ENCODE results near the gene LCN9.

Gene LCN9

DNA sequence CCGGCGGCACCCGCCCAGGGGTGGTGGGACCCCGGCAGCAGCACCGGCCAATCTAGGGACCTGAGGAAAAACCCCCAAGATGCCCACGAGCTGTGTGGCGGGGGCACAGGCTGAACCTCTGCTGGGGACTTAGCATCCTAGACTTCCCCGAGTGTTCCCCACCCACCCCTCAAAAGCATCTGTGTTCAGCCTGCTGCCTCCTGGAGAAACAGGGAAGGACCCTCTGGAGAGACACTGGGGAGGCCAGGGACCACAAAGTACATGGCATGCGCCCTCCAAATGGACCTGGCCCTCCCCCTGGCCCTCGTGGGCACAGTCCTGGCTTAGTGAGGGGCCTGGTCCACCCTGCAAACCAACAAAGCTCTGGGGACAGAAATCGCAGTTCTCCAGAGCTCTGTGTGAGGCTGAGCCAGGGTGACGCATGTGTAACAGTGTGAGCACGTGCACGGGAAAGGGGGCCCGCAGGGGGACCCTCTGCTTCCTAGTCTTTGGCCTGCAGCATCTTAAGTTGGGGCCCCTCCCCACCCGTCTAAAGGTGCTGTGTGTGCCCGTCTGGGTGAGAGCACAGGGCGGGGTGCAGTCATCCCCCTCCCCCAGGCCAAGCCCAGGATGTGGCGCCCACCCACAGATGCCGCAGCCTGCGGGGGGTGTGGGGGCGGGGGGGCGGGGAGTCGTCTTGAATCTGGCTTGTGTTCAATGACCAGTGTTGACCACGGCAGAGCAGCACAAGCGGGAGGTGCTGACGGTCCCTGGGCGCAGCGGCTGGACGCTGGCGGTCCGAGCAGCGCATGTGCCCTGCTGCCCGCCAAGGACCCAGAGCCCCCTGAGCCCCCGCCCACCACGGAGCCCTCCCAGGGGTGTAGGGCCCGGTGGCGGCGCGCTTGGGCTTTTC, 38.2 kb downstream of the LCN9 start:
- DNase-seq: no peak

DNA sequence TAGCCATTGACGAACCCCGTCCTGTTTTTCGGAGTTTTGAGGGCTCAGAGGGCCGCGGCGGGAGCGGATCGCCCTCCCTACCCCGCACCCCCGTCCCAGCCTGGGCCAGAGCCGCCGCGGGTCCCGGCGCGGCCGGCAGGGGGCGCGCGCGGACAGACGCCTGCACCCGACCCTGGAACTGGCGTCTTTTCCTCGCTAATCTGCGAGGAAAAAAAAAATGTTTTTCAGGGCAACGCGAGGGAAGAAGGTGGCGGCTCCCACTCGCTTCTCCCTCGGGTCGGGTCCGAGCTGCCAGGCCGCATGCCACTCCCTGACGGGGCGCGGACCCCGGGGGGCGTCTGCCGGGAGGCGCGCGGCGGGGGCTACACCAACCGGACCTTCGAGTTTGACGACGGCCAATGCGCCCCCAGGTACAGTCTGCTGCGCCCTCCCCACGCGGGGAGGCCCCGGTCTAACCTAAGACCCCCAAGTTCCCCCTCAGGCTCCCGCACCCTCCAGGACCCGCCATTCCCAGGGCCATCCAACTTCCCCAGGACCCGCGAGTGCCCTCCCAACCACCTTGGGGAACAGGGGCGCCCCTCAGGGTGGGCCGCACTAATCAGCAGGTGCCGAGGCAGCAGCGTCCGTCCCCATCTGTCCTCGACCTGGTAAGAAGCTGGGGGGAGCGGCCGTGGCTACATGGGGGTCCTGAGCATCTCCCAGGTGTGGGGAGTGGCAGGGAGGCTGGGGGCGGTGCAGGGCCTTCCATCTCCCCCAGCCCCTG, 39.0 kb downstream of the LCN9 start, which contains the start of gene KCNT1:
KCNT1 (plus strand) TSS at position 227 of the 763 bp plus-strand sequence; CDS start at position 301, 74 bp downstream.
- peak; percentile 31 for DNase-seq

DNA sequence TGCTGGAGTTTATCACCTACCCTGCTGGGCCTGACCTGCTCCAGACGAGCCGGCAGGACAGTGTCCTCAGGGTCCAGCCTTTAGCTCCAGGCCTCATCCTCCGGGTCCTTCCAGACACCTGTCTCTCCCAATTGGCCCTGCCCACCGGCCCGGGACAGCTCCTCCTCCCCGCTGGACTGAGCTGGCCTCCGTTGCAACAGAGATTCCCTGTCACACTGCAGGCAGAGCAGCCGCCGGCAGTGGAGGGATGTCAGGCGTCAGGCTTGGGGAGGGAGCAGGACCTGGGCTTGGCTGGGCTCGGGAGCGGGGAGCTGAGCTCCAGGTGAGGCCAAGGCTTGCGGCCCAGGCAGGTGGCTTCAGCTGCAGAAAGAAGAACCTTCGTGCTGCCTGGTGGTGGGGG, 40.6 kb downstream of the LCN9 start:
- DNase-seq: no peak

DNA sequence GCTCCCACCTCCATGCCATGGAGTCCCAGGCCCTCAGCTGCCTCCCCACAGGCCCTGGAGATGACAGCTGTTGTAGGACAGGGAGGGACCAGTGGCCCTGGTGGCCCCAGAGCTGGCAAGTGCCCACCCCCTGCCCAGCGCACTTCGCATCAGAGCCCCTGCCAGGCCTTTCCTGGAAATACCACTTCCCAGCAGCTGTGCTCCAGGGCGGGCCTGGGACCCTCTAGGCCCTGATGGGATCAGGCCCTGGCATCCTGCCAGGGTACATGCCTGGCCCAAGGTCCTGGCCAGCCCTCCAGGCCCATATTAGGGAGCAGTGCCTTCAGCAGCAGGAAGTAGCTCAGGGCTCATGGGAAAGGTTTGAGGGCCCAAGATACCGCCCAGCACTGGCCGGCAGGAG, 41.4 kb downstream of the LCN9 start:
- no peak for DNase-seq

DNA sequence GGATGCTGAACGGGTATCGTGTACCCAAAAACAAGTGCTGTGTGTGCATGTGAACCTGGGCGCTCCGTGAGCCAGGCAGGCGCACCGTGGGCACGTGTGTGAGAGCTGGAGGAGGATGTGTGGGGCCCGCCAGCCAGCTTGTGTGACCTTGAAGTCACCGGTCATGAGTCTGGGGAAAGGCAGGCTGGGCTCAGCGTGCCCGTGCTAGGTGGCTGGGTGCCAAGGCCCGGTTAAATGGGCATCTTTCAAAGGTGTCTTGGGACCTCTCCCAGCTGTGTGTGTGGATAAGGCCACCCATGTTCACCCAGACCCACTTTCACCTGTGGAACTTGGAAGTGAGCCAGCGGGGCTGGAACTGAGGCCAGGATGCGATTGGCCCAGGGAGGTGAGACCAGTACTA, 42.3 kb downstream of the LCN9 start:
- no peak for DNase-seq

DNA sequence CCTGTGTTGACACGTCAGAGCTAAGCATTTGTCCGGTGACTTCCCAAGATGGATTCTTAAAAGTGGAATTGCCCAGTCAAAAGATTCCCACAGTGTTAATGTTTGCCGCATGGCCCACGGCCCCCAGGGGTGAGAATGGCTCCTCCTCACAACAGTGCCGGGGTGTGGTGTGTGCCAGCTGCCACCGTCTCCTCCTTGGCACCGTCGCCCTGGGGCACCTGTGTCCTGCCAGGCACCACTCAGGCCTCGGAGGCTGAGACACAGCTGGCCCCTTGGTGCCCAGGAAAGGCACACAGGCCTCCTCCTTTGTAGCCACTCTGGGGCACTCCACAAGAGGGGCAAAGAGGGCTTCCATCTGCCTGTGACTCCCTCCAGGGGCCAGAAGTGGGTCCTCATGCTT, 43.2 kb downstream of the LCN9 start:
- no peak for DNase-seq

DNA sequence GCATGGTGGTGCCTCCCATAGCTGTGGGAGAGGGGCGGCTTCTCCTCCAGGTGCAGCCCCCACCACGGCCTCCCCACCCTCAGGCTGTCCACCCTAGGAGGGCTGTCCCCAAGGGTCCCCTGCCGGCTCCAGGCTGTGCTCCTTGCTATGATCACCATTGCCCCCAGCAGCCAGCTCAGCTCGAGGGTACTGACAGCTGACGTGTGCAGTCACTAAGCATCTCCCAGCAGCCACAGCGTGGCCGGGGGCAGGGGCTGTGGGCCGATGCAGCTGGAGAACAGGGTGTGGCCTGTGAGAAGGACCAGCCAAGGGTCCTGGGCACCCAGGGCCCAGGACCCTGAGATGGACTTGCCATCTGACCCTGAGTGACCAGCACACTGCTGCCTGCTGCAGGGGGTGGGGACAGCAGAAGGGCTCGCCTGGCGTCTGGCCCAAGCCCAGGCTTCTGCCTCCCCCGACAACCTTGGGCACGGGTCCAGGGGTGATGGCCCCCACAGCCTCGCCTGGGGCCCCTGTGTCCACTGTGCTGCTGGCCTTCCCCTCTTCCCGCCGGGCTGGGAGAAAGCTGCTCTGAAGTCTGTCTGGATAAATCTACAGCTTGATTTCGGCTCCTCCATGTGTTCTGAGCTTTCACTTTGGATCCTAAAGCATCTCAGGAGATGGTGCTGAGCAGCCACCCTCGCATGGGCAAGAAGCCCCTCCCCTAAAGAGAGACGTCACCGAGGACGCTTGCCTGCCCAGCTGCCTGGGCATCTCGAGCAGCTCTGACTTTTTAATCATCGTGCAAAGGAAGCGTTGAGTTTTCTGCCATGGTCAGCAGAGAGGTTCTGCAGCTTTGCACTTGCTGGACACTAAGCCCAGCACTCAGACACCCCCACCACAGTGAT, 44.4 kb downstream of the LCN9 start:
- no peak for DNase-seq

DNA sequence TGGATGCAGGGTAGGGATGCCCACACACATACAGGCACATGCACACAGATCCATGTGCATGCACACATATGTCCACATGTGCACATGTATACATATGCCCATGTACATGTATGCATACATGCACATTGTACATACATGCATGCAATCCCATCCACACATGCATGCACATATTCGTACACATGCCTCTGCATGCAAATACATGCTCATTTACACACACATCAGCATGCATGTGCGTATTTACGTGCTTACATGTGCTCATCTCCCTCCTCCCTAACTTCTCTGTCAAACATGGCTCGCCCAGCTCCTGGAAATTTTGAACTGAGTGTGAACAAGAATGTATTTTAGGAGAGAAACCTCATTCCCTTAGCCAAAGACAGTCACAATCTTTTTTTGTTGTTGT, 45.1 kb downstream of the LCN9 start:
- DNase-seq: no peak

DNA sequence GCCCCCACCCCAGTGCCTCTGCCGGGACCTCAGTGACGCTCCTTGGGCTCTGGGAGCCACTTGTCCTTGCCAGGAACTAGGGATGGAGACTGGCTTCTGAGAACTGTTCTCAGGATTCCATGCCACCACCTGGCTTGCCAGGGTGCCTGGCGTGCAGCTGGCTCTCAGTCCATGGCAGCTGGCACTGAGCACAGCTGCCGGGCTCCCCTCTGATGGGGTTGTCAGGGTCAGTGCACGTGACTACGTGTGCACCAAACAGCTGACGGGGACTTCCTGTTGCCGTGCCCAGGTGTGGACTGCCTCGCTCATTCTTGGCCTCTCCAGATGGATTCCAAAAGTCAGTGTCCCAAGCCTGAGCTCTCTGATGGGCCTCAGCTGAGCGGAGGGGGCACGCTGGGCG, 48.3 kb downstream of the LCN9 start:
- DNase-seq: no peak

DNA sequence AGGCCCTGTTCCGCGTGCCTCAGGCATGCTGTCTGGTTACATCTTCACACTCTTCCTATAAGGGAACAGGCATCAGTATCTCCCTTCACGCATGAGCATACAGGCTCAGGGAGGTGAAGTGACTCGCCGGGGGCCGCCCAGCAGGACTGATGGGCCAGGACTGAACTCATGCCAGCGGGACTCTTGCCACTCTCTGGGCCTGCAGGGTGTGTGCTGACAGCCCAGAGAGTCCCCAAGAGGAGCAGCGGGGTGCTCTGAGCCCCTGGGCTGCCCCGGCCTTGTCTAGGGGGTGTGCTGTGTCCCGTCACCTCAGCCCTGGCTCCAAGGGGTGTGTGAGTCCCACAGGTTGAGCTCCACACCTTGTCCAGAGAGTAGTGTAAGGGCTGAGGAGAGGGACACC, 48.8 kb downstream of the LCN9 start:
- no peak for DNase-seq

DNA sequence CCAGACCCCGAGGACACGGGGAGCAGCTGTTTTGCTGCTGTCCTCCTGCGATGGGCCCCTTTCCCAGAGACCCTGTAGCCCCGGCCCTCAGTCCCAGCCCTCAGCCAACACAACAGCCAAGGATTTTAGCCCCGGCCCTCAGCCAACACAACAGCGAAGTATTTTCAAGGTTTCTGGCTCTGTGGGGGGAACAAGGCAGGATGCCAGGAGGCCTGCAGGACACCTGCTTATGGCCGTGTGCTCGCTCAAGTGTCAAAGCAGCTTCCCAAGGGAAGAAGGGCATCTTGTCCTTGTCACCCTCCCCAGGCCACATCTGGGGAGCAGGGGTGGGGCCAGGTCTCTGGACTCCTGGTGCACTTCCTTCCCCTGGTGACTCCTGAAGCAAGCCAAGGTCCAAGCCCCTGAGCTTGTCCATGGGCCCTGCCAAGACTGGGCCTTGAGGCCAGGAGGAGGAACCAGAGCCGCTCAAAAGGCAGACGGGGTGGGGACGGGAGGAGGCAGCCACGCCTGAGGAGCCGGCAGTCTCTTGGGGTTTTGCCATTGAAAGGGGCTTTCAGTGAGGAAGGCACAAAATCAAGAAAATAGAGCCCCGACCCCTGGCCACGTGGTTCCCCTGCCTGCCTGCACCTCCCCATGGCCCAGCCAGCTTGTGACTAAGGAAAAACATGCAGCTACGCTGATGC, 49.6 kb downstream of the LCN9 start:
- DNase-seq: no peak

DNA sequence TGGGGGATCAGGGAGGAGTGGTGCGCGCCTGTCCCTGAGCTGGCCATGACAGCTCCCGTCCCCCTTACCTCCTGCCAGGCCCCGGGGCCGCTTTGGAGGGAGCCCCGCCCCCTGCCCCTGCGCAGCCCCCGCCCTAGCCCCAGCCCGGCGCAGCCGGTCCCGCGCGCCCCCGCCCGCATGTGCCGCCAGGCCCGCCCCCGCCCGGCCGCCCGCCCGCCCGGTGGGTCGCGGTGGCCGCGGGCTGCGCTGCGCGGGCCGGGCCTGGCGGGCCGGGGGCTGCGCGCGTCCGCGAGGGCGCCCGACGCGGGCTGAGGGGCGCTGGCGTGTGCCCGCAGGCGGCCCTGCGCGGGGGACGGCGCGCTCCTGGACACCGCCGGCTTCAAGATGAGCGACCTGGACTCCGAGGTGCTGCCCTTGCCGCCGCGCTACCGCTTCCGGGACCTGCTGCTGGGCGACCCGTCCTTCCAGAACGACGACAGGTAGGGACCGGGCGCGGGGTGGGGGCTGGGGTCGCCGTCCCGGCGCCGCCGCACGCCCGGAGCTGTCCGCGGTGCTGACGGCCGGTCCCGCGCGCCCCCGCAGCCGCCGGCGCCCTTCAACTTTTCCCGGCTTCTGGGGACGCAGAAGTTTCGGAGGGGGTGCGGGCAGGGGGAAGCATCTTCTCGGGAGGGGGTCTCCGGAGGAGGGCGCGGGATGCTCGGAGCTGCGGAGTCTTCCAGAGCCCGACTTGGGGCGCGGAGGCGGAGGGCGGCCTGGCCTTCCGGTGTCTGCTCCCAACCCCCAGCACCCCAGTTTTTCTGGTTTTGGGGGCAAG, 51.3 kb downstream of the LCN9 start:
- DNase-seq: no peak

DNA sequence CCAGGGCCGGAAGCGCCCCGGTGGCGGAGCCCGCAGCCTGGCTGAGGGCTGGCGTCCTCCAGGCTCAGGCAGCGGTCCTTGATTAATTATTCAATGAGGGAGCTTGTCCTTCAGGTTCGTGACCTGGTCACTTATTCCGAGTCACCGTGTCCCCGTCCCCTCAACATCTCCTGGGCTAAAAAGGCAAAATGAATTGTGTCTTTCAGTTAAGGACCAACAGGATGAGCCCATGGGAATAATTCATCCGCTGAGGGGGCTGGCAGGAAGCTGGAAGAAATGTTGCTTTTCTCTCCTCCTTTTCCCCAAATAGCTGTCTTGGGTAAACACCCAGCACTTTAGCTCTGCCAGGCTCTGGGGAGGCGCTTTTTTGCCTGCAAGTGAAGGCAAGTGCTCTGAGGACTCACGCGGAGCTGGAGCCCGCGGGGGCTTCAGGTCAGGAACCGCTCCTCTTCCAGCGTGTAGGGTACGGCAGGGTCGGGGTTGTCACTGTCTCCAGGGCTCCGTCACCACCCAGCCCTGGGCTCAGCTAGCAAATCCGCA, 52.0 kb downstream of the LCN9 start:
- DNase-seq: no peak

DNA sequence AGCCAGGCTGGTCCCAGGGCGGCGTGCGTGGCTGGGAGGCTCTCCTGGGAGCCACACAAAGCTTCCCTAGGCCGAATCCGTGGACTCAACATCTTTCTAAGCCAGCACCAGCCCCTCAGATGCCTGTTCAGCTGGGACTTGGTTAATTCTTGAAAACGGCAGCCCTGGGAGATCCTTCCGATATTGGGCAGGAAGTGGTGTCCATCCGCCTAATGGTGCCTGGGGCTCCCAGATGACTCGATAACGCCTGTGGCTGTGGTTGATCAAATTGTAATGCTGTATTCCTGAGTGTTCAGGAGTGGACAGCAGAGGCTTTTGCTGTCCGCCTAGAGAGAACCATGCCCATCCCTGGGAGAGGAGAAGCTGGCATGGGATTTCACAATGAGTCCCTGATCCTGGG, 52.9 kb downstream of the LCN9 start:
- DNase-seq: no peak
